Measurements from ENCODE around the gene SPAG6. TPM values are rescaled to one million over a fixed set of nuclear protein-coding genes. Genes with fewer than 3 reads are reported as not detected.

SPAG6 gene
- total and polyA plus RNA-seq, 2 of the 4 experiments (the other 2 are of a cell fraction) = not detected

DNA sequence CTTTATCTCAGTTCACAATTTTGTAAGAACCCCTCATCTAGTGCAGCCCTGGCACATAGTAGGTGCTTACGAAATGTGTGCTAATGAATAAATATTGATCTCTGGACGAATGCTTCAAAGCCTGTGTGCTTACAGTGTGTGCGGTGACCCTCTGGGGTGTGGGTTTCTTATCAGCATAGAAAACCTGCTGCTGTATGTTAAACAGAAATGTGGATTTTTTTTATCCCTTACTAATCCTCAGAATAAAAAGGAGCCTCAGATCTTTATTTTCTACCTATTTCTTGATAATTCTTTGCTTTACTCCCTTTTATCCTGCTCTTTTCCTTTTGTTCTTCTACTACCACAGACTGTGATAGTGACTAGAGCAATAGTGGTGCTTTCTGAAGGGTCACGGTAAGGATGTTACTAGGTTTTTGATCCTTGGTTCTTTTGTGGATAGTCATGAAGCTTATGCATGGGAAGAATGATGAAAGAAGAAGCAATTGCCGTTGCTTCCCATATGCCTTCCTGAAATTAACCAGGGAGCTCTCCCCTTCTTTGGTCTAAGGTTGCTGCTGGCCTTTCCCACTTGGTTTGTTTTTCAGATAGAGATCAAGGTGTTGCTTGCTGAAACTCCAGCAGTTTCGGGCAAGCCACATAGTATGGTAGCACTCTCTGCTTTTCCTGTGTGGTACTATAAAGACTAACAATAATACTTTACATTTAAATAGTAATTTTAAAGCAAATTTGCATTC, 44.7 kb downstream of the SPAG6 start:
- Histone ChIP-seq H2AK9ac (replicated peaks; ENCODE audit: low read depth, low read length, poor library complexity) (no peak overlapping the region), H4K91ac (ENCODE audit: insufficient read depth, low read depth, low read length) (no peak overlapping the region), H3K23ac (ENCODE audit: low read depth, low read length) (no peak overlapping the region), H3K79me1 (ENCODE audit: low read depth in 1 of 2, low read length in 2 of 2) (no peaks in the 10 kb centered on the region), H3K4me3 (ENCODE audit: insufficient read depth, low read depth, low read length) (no peak overlapping the region), H3K18ac (ENCODE audit: low read depth, low read length) (no peak overlapping the region), H2BK20ac (ENCODE audit: low read depth, low read length) (no peak overlapping the region), H3K27ac (ENCODE audit: insufficient read depth, low read length) (no peak overlapping the region), H3K27me3 (ENCODE audit: control insufficient read depth, insufficient read depth, low read length) (peaks cover 7% of the 10 kb centered on the region), H4K5ac (ENCODE audit: low read depth, low read length) (no peak overlapping the region), H4K20me1 (ENCODE audit: insufficient read depth, low read length) (no peaks in the 10 kb centered on the region), H3K36me3 (ENCODE audit: control insufficient read depth, insufficient read depth, low read length) (no peaks in the 10 kb centered on the region), H3K9me3 (ENCODE audit: control insufficient read depth, insufficient read depth, low read length) (no peaks in the 10 kb centered on the region), H4K8ac (ENCODE audit: low read depth in 2 of 2, low read length in 2 of 2) (no peak overlapping the region), H3K4me1 (ENCODE audit: control insufficient read depth, insufficient read depth, low read length) (no peaks in the 10 kb centered on the region), H3K4me2 (ENCODE audit: low read depth, low read length) (no peak overlapping the region), H3K14ac (replicated peaks; ENCODE audit: low read depth, low read length) (no peak overlapping the region), H2BK15ac (ENCODE audit: low read depth, low read length) (no peak overlapping the region), H2AK5ac (ENCODE audit: low read depth, low read length) (no peak overlapping the region), H2BK120ac (ENCODE audit: low read depth, low read length) (no peak overlapping the region), H3K9me1 (ENCODE audit: insufficient read depth, low read length) (no peaks in the 10 kb centered on the region), H2AFZ (replicated peaks; ENCODE audit: low read length, poor library complexity) (no peak overlapping the region), H3K4ac (ENCODE audit: low read depth, low read length) (no peak overlapping the region), H3K9ac (ENCODE audit: low read depth, low read length) (no peak overlapping the region), H3K56ac (ENCODE audit: extremely low read depth, insufficient read depth, low read length) (no peak overlapping the region), H2BK5ac (ENCODE audit: low read depth, low read length, poor library complexity, severe bottlenecking) (no peak overlapping the region)
- POLR2A ChIA-PET (ENCODE audit: unreplicated experiment) = no interaction called here
- BruUV-seq (replicated peaks) = no TSS peak
- TF ChIP-seq RCOR1 (IDR thresholded peaks at IDR 0.05; ENCODE audit: insufficient replicate concordance, low read length) (no peak), ELK1 (IDR thresholded peaks at IDR 0.05; ENCODE audit: borderline replicate concordance, low read depth, low read length) (no peak), CEBPB (IDR thresholded peaks at IDR 0.05; ENCODE audit: low read depth, low read length) (no peak), FOS (IDR thresholded peaks at IDR 0.05; ENCODE audit: low read depth, low read length) (no peak), CHD1 (IDR thresholded peaks at IDR 0.05; ENCODE audit: low read depth, low read length) (no peak), RAD21 (IDR thresholded peaks at IDR 0.05; ENCODE audit: low read length) (no peak), NFE2L2 (IDR thresholded peaks at IDR 0.05; ENCODE audit: low read depth, low read length) (no peak), POLR2A (IDR thresholded peaks at IDR 0.05; ENCODE audit: low read depth, low read length) (no peak), MAZ (IDR thresholded peaks at IDR 0.05; ENCODE audit: borderline replicate concordance, low read depth, low read length) (no peak), BHLHE40 (IDR thresholded peaks at IDR 0.05; ENCODE audit: low read depth, low read length) (no peak), RFX5 (IDR thresholded peaks at IDR 0.05; ENCODE audit: low read depth, low read length) (no peak), MAFK (IDR thresholded peaks at IDR 0.05; ENCODE audit: low read depth, low read length) (no peak), SMC3 (IDR thresholded peaks at IDR 0.05; ENCODE audit: low read depth, low read length) (no peak)
- TF ChIP-seq, protein P1, sequence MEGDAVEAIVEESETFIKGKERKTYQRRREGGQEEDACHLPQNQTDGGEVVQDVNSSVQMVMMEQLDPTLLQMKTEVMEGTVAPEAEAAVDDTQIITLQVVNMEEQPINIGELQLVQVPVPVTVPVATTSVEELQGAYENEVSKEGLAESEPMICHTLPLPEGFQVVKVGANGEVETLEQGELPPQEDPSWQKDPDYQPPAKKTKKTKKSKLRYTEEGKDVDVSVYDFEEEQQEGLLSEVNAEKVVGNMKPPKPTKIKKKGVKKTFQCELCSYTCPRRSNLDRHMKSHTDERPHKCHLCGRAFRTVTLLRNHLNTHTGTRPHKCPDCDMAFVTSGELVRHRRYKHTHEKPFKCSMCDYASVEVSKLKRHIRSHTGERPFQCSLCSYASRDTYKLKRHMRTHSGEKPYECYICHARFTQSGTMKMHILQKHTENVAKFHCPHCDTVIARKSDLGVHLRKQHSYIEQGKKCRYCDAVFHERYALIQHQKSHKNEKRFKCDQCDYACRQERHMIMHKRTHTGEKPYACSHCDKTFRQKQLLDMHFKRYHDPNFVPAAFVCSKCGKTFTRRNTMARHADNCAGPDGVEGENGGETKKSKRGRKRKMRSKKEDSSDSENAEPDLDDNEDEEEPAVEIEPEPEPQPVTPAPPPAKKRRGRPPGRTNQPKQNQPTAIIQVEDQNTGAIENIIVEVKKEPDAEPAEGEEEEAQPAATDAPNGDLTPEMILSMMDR (conservative IDR thresholded peaks at IDR 0.05; ENCODE audit: low read depth, low read length) = no peak
- dilution Hi-C loops (cut with HindIII; ENCODE audit: low sequenced_read_pairs, unreplicated experiment) = no loop called here
- ATAC-seq (ENCODE audit: low read depth) (no peak), DNase-seq (no peak)
- CTCF ChIA-PET = interaction anchor here (0.6 to 1.2 kb wide), 2 partner anchors 9 to 387 kb away, joined by 3 read pairs; no protein-coding TSS in a partner anchor
- WGBS, 2 experiments (ENCODE audit: extremely low coverage in 2 of 2, insufficient read length in 1 of 2) = no CpG with 5 or more reads among the region's 6 CpGs
- in situ Hi-C loops (cut with MboI; ENCODE audit: low sequenced_read_pairs) = no loop called here
- intact Hi-C loops (cut with micrococcal nuclease) = no loop called here
